Neural progenitor cell (in vitro differentiated cells): ENCODE measurements around the gene SLFN12L.

Source experiments
- CTCF ChIP-seq: fragments of 200-600 bp; sonication (generic); IDR thresholded peaks from 2 replicates; pipeline ENCODE4 v1.5.1; 2017; ENCODE audit warnings: antibody characterized with exemption, mild to moderate bottlenecking
- EZH2phosphoT487 ChIP-seq: fragments of 200-600 bp; sonication (generic); IDR thresholded peaks from 2 replicates; pipeline ENCODE4 v1.6.1; 2017; ENCODE audit warnings: antibody characterized with exemption

- TF ChIP-seq CTCF (no peak), EZH2phosphoT487 (no peak)
These were observed 2.2 kb upstream of the SLFN12L start for GRCh38 chr17:35539659-35540026.
